Myocyte (in vitro differentiated cells): ENCODE measurements around the gene ANTXR1. TPM values are rescaled to one million over a fixed set of nuclear protein-coding genes. Genes with fewer than 3 reads are reported as not detected.

Experiments used
- DNase-seq: peaks from one replicate; pipeline ENCODE4 v3.0.0-alpha.2; 2012; ENCODE audit warnings: low read depth
- total RNA-seq: library from RNA; depleted of rRNA; stranded (reverse); fragments of >200 nt; gene quantifications from 2 replicates; pipeline ENCODE4 v1.2.3, GENCODE V29; 2014

The ANTXR1 gene
- total RNA-seq, 1 donor from 2014 or later, result 94.7 TPM

DNA sequence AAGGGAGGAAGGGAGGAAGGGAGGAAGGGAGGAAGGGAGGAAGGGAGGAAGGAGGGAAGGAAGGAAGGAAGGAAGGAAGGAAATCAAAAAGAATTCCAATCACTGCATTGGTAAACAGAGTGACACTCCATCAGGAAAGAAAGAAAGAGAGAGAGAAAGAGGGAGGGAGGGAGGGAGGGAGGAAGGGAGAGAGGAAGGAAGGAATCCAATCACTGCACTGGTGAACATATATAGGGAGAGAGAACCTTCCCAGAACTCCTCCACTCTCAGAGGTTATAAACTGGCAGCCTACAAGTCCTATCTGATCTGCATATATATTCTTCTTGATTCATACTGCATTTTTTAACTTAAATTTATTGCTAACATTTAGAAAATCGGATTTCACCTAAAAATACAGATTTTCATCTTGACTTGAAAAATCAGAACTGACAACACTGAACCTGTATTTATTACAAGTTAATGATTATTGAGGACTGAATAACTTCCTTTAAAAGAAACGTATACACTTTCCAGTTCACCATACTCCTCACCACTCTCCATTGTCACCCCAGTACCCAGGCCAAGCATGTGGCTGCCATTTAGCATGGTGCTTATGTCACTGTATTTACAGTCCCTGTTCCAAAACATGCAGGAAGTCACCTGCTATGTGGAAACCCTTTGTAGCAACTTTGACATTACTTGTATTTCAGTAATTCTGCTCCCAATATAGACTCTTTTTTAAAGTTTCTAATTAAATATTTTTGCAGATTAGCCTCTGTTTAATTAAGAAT, 83.5 kb downstream of the ANTXR1 start:
- DNase-seq, result no peak

DNA sequence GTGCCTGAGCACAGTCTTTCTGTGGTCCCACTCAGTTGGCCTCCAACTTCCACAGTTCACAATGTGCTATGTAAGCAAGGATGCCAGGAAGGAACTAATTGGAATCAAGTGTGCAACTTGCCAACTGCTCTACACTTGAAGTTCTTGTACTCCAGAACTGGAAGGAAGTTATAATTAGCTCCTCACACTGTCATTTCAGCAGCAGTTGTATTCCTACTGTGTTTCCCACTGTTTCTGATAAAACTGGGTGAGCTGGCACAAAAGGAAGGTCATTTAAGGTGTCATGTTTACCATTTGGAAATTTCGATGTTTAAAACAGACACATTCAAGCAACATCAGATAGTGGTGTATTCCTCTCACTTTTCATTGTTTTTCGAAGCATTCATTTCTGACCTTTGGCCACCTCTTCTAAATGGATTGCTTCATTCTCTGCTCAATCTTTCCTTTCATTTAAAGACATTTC, 84.2 kb downstream of the ANTXR1 start:
- no peak for DNase-seq

DNA sequence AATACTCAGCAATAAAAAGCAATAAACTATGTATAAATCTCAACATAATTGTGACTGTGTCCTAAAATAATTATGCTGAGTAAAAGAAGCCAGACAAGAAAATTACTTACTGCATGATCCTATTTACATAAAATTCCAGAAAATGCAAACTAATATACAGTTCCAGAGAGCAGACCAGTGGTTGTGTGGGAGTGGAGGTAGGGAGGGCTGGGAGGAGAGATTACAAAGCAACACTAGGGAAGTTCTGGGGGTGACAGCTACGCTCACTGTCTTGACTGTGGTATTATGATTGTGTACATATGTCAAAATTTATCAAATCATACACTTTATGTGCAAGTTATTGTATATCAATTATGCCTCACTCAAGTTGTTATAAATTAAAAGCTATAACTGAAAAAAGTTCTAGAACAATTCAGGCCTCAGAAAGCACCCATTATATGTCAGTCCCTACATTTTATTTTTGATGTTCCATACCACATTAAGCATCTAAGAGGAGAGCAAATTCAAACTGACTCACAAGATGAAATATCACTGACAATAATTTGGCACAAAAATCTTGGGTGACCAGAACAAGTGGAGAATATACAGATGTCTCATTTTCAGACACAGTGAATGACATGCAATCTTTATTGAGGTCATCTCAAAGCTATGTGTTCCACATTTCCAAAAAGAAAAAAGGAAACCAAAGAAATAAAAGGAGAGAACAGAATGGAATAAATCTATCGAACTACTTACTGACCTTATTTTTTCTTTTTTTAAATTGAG, 85.1 kb downstream of the ANTXR1 start:
- DNase-seq, result no peak

DNA sequence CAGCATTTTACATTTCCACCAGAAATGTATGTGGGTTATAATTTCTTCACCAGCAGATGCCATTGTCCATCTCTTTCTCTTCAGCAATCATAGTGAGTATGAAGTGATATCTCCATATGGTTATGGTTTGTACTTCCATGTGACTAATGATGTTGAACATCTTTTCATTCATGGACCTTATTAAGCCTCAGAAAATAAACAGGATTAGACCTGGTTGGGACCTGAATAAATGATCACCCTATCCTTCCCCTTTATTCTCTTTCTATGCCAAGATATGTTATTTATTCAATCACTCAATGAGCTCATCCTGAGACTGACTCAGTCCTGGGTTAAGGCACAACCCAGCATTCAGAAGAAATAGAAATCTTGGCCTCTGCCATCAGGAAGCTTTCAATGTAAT, 86.6 kb downstream of the ANTXR1 start:
- no peak for DNase-seq

DNA sequence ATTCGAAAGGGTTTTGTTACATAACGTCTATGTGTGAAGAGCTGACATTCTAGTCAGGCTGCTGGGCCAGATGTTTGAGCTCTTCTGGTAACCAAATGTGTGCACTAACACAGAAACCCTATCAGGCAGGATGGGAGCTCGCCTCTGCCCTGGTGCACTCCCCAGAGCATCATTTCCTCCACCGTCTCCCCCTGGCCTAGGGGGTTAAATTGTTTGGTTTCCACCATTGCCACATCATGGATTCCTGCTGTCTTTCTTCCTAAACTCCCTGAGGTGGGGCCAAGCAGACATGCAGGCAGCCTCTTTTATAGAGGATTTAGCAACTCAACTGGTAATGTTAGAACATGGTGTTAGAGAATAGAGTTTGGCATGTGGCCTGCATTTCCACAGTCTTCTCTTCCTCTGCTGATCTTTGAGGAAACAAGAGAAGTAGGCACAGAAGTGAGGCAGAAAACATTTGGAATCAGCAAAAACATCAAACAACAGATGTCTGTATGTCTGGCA, 87.3 kb downstream of the ANTXR1 start:
- DNase-seq, result peak; percentile 26

DNA sequence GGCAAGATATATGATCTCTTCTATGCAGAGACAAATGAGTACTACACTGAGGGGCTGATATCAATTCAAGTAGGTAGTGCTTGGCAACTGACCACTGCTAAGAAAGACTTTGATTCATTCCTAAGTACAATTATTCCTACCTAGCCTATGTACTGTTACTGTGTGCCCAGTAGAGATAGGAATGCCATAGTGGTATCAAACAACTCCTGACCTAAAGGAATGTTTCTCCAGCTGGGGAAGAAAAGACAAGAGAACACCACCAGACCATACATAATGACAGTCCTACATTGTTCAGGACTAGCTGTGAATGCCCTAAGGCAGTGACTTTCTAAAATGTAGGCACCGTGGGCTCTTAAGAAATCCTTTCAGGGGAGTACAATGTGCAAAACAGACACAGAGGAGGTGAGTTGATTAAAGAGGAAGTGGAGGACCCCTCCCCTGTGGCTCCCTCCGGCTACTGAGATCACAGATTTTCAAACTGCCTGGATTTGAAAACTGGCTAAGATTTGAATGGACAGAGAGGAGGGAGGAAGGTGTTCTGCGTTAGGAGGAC, 89.1 kb downstream of the ANTXR1 start:
- DNase-seq, result no peak

DNA sequence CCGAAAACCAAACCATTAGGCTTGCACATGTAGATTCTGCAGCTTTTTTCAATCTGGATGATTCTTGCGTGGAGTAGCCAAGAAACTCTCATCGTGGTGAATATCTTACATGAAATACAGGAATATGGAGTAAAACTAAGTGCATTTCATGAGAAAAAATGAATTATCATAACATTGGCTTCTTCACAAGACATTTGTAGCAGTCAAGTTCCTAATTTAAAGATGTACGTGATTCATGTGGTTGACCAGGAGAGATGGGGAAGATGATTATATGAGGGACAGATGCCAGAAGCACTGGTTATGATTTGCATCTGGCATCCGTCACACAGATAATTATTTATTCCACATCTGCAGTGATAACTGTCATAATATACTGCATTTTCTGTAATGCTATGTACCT, 90.4 kb downstream of the ANTXR1 start:
- DNase-seq, result no peak

DNA sequence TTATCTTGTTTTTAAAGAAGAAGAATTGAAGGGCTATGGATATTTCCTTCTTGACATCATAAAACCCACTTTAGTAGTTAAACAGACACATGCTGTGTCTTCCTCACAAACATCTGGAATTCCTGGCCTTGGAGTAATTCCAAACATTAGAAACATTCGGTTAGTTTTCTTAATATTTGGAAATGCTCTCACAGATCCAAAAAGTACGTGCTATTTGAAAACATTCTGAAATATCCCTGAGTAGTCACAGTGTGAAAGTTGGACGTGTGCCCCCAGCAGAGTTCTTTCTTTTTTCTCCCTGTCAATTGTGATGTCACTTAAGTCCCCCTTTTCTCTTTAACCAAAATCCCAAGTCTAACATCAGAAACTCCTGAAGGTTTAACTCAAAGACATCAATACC, 91.3 kb downstream of the ANTXR1 start:
- DNase-seq, result no peak

DNA sequence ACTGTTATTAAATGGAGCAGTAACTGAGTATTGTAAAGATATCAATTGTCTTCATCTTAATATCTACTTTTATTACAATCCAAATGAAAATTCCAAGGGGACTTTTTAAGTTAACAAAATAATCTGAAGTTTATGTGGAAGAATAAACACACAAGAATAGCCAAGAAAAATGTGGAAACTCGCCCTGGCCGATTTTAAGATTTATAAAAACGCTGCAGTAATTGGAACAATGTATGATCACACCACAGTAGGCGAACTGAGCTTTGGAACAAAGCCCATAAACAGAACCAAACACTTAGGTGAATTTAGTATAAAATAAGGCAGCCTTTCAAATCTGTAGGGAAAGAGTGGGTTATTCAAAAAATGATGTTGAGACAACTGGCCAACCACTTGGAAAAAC, 96.3 kb downstream of the ANTXR1 start:
- no peak for DNase-seq

DNA sequence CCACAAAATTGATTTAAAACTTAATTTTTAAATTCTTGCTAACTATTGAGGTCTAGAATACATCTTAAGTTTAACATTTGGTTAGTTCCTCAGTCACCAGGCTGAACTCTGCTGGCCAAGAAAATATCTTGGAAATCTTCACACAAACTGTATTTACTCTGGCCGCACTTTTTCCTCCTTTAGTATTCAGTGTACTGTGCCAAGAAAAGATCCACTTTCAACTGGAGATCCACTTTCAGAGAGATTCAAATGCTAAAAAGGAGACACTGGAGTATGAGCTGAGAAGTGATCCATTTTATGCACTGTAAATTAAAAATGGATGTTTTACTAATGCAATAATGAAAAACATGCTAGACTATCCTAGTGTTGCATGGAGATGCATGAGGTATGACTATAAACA, 98.1 kb downstream of the ANTXR1 start:
- DNase-seq, result no peak

DNA sequence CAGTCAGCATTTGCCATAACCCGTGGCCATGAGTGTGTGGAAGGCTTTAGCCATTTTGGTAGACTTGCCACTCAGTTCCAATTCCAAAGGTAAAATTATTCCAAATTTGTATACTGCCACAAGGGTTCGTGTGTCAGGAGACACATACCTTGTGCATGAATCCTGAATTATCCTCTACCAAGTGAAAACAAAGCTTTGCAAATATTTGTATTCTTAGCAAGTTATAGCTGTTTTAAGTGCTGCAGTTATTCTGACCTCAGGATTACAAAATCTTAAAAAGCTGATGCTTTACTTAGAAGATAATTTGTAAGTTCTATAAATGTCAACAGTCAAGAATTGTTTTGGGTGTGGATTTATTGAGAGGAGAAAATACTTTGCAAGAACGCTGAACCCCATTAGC, 100.6 kb downstream of the ANTXR1 start:
- no peak for DNase-seq

DNA sequence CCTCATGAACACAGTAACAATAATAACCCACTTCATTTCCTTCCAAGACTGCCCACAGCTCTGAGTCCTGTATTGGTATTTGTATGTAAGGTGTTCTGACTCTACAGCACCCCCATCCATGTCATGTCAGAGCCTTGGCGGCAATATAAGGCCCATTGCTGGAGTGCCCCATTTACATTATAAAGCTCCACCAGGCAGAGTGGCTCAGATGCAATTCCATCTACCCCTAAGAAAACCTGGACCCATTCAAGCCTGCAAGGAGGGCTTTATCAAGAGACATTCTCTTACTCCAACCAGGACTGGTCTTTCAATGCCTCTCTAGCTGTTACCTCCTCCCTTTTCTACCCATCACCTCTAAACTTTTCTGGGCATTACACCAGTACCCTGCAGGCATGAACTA, 101.6 kb downstream of the ANTXR1 start:
- DNase-seq, result no peak

DNA sequence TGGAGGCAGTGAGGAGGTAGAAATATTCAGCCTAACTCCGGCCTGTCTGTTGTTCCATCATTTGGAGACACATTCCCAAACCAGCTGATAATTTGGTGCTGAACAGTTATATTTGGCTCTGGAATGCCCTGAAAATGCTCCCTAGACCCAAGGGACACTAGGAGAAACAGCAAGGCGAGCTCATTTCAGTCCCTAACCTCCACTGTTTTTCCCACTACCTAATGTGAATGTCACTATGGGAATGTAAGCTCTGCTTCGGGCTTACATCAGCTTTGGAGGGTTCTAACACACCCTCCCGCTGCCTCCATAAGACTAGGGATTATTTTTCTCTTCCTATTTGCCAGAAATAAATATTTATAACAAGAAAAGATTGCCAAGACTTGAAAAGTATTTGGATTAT, 103.5 kb downstream of the ANTXR1 start:
- DNase-seq, result no peak

DNA sequence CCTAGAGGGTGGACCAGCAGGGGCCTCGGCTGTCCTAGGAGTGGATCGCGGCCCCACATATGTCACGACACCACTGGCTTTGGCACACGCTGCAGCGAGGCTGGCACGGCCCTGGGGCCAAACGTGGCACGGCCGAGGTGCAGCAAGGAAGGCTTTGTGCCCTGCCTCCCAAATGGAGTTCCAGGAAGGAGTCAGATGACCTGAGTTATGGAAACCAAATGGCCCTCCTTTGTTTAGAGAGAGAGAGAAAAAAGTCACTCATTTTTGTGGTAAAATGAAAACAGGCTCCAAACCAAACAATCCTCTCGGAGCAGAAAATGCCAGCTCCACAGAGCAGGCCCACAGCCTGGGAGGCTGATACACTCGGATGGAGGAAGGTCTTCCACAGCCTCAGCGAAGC, 105.6 kb downstream of the ANTXR1 start:
- no peak for DNase-seq

DNA sequence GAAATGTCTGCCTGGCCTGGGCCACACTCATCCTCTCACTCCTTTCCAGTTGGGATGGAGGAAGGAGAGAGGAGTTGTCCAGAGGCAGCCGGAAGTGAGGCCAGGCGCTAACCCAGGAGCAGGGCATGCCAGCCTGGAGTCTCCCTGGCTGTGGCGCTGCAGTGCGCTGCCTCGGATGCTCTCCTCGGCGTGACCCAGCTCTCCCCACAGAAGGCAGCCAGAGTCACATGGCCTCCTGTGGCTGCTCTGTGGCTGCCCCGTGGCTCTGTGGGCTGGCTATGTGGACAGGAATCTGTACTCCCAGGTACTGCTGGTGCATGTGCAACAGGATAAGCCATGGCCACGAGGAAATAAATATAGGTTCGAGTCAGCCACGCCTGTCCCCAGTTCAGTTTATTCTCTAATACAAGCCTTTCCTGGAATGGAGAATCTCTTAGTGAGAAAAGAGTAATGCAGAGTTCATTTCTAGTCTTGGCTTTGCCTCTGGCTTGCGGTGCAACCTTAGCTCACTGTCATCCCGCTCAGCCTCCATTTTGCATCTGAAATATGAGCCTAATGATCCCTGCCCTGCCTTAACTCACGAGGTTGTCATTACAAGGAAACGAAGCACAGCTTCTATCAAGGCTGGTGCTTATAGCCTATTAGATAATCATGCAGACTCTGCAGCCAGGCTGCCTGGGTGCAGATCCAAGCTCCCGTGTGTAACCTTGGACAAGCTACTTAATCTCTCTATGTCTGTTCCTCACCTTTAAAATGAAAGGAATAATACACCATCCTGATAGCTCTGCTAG, 106.3 kb downstream of the ANTXR1 start:
- DNase-seq, result peak; percentile 58

DNA sequence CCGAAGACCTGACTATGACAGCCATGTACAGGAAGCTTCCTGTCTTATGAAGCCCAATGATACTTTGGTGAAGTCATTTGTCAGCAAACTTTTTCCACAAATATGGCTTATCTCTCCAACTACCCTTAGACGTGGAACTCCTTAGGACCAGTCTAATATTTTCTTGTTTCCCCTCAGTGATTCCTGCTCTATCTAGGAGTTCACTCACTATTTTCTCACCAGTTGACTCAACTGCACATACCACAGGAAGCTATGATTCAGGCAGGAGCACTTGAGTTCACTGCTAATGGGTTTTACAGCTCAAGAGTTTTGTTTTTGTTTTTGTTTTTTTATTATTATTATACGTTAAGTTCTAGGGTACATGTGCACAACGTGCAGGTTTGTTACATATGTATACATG, 109.3 kb downstream of the ANTXR1 start:
- DNase-seq, result no peak

DNA sequence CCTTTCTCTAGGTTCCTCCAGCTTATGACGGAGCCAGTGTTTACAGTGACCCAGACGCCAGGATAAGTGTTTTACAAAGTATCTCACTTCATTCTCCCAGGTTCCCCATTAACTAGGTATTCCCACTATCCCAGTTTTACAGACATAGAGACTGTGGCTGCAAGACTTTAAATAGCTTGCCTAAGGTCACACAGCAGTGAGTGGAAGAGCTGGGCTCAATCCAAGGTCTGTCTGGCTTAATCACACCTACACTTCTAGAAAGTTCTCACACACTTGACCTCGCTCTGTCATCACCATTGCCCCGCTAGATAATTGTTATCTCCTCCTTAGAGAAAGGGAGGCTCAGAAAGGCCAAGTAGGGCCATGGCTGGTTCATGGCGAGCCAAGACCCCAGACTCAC, 110.2 kb downstream of the ANTXR1 start:
- no peak for DNase-seq

DNA sequence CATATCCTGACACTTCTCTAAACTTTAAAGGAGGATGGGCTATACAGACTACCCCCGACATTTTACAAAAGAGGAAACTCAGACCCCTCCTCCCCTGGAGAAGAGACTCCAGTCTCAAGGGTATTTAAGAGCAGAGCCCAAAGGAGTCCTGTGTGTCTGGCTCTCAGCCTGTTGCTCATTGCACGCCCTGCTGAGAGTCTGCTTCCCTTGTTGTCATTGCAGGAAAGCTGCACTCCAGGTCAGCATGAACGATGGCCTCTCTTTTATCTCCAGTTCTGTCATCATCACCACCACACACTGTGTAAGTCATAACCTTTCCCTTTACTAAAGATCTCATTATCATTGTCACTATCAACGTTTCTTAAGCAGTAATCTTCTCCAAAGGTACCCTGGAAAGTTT, 111.4 kb downstream of the ANTXR1 start:
- DNase-seq, result no peak

DNA sequence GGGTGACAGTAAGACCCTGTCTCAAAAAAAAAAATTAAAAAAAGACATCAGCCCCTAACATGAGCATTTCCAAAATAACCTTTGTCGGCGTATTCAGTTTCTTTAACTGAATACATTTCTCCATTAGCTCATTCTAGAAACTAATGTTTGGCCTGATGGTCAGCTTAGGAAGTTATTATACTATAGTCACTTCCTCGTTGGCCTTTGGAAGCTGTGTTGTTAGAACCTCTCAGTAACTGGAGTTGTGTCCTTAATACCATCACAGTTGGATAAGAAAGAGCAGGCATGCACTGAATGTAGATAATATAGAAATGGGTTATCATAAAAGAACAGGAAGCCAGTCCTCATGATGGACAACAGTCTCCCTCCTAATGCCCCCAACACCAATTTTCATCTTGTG, 112.8 kb downstream of the ANTXR1 start:
- DNase-seq, result no peak

DNA sequence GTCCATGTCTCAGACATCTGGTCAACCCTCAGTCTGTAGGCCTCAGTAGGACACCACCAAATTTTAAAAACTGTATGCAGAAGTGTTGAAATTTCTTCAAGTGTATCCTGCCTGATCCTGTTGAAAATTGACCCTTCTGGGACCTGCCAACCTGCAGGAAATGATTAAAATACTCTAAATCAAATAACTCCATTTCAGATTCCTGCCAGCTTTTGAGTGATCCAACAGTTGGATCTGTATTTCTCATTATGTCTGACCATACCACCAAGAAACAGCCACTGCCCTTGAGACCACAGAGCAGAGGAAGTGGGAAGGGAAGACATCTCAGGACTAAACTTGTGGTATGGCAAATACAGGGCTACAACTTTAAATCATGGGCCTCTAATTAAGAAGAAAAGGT, 113.4 kb downstream of the ANTXR1 start:
- DNase-seq, result no peak

DNA sequence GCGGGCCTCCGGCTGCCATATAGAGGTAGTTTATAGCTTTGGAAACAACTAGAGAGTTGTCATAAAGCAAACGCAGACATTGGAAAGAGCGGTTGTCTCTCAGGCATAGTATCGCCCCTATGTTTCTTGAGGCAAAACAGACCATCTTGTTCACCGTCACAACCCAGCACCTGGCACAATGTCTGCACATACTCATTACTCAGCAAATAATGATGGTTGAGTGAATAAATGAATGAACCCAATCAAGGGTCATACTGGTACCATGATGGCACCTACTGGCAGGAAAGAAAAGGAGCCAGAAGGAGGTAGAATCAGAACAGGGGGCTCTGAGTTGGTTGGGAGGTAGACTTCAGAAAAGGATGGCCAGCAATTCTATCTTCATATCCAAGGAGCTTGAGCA, 118.5 kb downstream of the ANTXR1 start:
- no peak for DNase-seq
